HCT116 (cell line): ENCODE data around the gene OR2Y1. TPM values are rescaled to one million over a fixed set of nuclear protein-coding genes. Genes with fewer than 3 reads are reported as not detected.

ENCODE experiments used
- ATAC-seq: fragments of 200-7000 bp; cut with Tn5 transposase; 2 replicates; pipeline ENCODE4 v1.9.1; 2020; ENCODE audit warnings: mild to moderate bottlenecking, moderate library complexity
- BruUV-seq: library from RNA; stranded (reverse); fragments of 400-500 nt; replicated peaks from 2 replicates; lab custom pipeline; 2021; lab: Mats Ljungman, UMichigan
- CTCF ChIA-PET: fragments of 300-600 bp; sonication (Branson Sonifier 250); formaldehyde crosslinking; loops from one replicate; lab custom pipeline; 2021; ENCODE audit warnings: antibody characterized with exemption; lab: Charles Lee
- POLR2A ChIA-PET: fragments of 300-600, 350-600 bp; sonication (Branson Sonifier 250); formaldehyde crosslinking; loops from one replicate; lab custom pipeline; 2021; ENCODE audit warnings: antibody characterized with exemption; lab: Charles Lee
- RAD21 ChIA-PET, 2 experiments: fragments of 300-600 bp; sonication (Branson Sonifier 250); formaldehyde crosslinking; loops; one replicate each; lab custom pipeline; 2023; ENCODE audit warnings: low total read pairs in 2 of 2; ENCODE audit not compliant: uncharacterized antibody in 2 of 2, unreplicated experiment in 2 of 2, low non-redundant PET in 1 of 2; lab: Charles Lee
- DNase-seq: peaks from one replicate; pipeline ENCODE4 v3.0.0-alpha.2; 2010; ENCODE audit warnings: low read depth, low spot score
- H2AFZ ChIP-seq: fragments of 200-600 bp; shearing (Covaris generic), sonication (generic); 2 replicates; pipeline ENCODE4 v1.6.1; 2017; ENCODE audit warnings: low read depth, mixed run types, mixed read lengths, antibody characterized with exemption, low read length; ENCODE audit not compliant: poor library complexity, severe bottlenecking
- H3K27ac ChIP-seq: 2 replicates; pipeline ENCODE4 v1.5.1; 2012; ENCODE audit warnings: low read depth, low read length
- H3K27me3 ChIP-seq: fragments of 200-600 bp; sonication (generic); 2 replicates; pipeline ENCODE4 v1.6.1; 2016; ENCODE audit warnings: mixed run types, low read length, mixed read lengths; ENCODE audit not compliant: insufficient read depth
- H3K36me3 ChIP-seq, 2 experiments: fragments of 200-500 bp in 1 of 2; fragments of 200-600 bp in 1 of 2; sonication (Bioruptor generic) in 1 of 2; sonication (generic) in 1 of 2; 2 replicates each; pipeline versions ENCODE4 v1.5.1 to v1.6.1; 2014 to 2016; ENCODE audit warnings: low read length in 2 of 2, inconsistent platforms in 1 of 2, mixed read lengths in 1 of 2, mixed run types in 1 of 2; ENCODE audit not compliant: insufficient read depth in 2 of 2, control insufficient read depth in 1 of 2
- H3K4me1 ChIP-seq, 2 experiments: fragments of 200-600 bp in 1 of 2; sonication (generic) in 1 of 2; 2 replicates each; pipeline versions ENCODE4 v1.5.1 to v1.6.1; 2012 to 2017; ENCODE audit warnings: low read length in 2 of 2, inconsistent platforms in 1 of 2, mild to moderate bottlenecking in 1 of 2, mixed read lengths in 1 of 2, mixed run types in 1 of 2, moderate library complexity in 1 of 2; ENCODE audit not compliant: insufficient read depth in 2 of 2, control insufficient read depth in 1 of 2
- H3K4me2 ChIP-seq: fragments of 200-600 bp; sonication (generic); 2 replicates; pipeline ENCODE4 v1.6.1; 2017; ENCODE audit warnings: mixed run types, low read length, mixed read lengths
- H3K4me3 ChIP-seq, 2 experiments: fragments of 200-600 bp in 1 of 2; sonication (generic) in 1 of 2; replicated peaks in 1 of 2; 2 replicates each; pipeline ENCODE4 v1.5.1; 2011 to 2016; ENCODE audit warnings: low read length in 2 of 2, control low read depth in 1 of 2, low read depth in 1 of 2, mild to moderate bottlenecking in 1 of 2, mixed read lengths in 1 of 2, mixed run types in 1 of 2
- H3K79me2 ChIP-seq: fragments of 200-600 bp; sonication (generic); 2 replicates; pipeline ENCODE4 v1.6.1; 2017; ENCODE audit warnings: mild to moderate bottlenecking, mixed run types, low read length, moderate library complexity, mixed read lengths; ENCODE audit not compliant: insufficient read depth
- H3K9ac ChIP-seq: fragments of 200-600 bp; sonication (generic); 2 replicates; pipeline ENCODE4 v1.6.1; 2016; ENCODE audit warnings: low read length, mixed read lengths
- H3K9me2 ChIP-seq: fragments of 200-600 bp; sonication (generic), shearing (Covaris generic); 2 replicates; pipeline ENCODE4 v1.6.1; 2017; ENCODE audit warnings: mixed run types, mild to moderate bottlenecking, moderate library complexity; ENCODE audit not compliant: insufficient read depth
- H3K9me3 ChIP-seq, 2 experiments: fragments of 200-500 bp in 1 of 2; fragments of 200-600 bp in 1 of 2; sonication (Bioruptor generic) in 1 of 2; sonication (generic) in 1 of 2; 2 replicates each; pipeline ENCODE4 v1.6.1; 2014 to 2017; ENCODE audit warnings: low read length in 2 of 2, mixed read lengths in 2 of 2, inconsistent platforms in 1 of 2, low read depth in 1 of 2, mild to moderate bottlenecking in 1 of 2, mixed run types in 1 of 2, moderate library complexity in 1 of 2; ENCODE audit not compliant: control insufficient read depth in 1 of 2, insufficient read depth in 1 of 2
- H4K20me1 ChIP-seq: fragments of 200-600 bp; sonication (generic), shearing (Covaris generic); 2 replicates; pipeline ENCODE4 v1.6.1; 2017; ENCODE audit warnings: mixed run types, mild to moderate bottlenecking, moderate library complexity; ENCODE audit not compliant: insufficient read depth
- CBX3 ChIP-seq: IDR thresholded peaks from 2 replicates; pipeline ENCODE4 v1.6.1; 2012; ENCODE audit warnings: low read depth
- EZH2phosphoT487 ChIP-seq: fragments of 200-600 bp; IDR thresholded peaks from 2 replicates; pipeline ENCODE4 v1.6.1; 2018; ENCODE audit warnings: antibody characterized with exemption, borderline replicate concordance
- FOSL1 ChIP-seq: IDR thresholded peaks from 2 replicates; pipeline ENCODE4 v1.6.1; 2012; ENCODE audit warnings: low read depth
- JUND ChIP-seq: IDR thresholded peaks from 2 replicates; pipeline ENCODE4 v1.6.1; 2012
- MAX ChIP-seq: IDR thresholded peaks from 2 replicates; pipeline ENCODE4 v1.6.1; 2012
- REST ChIP-seq: IDR thresholded peaks from 2 replicates; pipeline ENCODE4 v1.6.1; 2012; ENCODE audit warnings: low read depth
- SRF ChIP-seq: IDR thresholded peaks from 2 replicates; pipeline ENCODE4 v1.6.1; 2012; ENCODE audit warnings: low read depth
- TCF7L2 ChIP-seq: IDR thresholded peaks from 2 replicates; pipeline ENCODE4 v1.7.0; 2011; ENCODE audit warnings: borderline replicate concordance, inconsistent platforms; ENCODE audit not compliant: insufficient read depth, insufficient read length; ENCODE audit errors: extremely low read depth
- YY1 ChIP-seq: IDR thresholded peaks from 2 replicates; pipeline ENCODE4 v1.6.1; 2011; ENCODE audit warnings: low read length, low read depth, moderate library complexity, mild to moderate bottlenecking; ENCODE audit not compliant: insufficient replicate concordance; ENCODE audit errors: extremely low read depth
- ZNF274 ChIP-seq: fragments of 200-500 bp; sonication (Bioruptor generic); IDR thresholded peaks from 2 replicates; pipeline ENCODE4 v1.6.1; 2014; ENCODE audit warnings: mild to moderate bottlenecking, low read depth, low read length, inconsistent platforms
- intact Hi-C: fragments of 100-400 bp; cut with micrococcal nuclease; formaldehyde crosslinking; loops from 2 replicates; pipeline ENCODE4 v1.10.0; 2022
- total RNA-seq: library from RNA; stranded (reverse); gene quantifications from one replicate; pipeline ENCODE4 v1.2.1, GENCODE V29; 2021; ENCODE audit not compliant: unreplicated experiment

Gene OR2Y1
- total RNA-seq, 1 experiment from 2014 or later = not detected

- H3K4me1 ChIP-seq = no peaks in the 10 kb centered on the region
- H3K9me3 ChIP-seq = no peaks in the 10 kb centered on the region
- H3K79me2 ChIP-seq = no peaks in the 10 kb centered on the region
- no peak for DNase-seq
- no peaks in the 10 kb centered on the region for H3K36me3 ChIP-seq
- no peak overlapping the region for H3K4me2 ChIP-seq
- no TSS peak for BruUV-seq
- ChIA-PET RAD21 (no interaction called here), CTCF (no interaction called here), POLR2A (no interaction called here)
- no peaks in the 10 kb centered on the region for H3K27me3 ChIP-seq
- no peak overlapping the region for H2AFZ ChIP-seq
- H3K4me3 ChIP-seq = no peak overlapping the region
- no peaks in the 10 kb centered on the region for H3K9me2 ChIP-seq
- intact Hi-C loops = no loop called here
- no peaks in the 10 kb centered on the region for H4K20me1 ChIP-seq
- H3K27ac ChIP-seq = no peak overlapping the region
- no peak overlapping the region for H3K9ac ChIP-seq
- TF ChIP-seq YY1 = no peak
- TF ChIP-seq TCF7L2 = no peak
- TF ChIP-seq FOSL1 = no peak
- TF ChIP-seq JUND = no peak
- TF ChIP-seq ZNF274 = no peak
- no peak for TF ChIP-seq SRF
- no peak for TF ChIP-seq CBX3
- no peak for TF ChIP-seq EZH2phosphoT487
- no peak for TF ChIP-seq REST
- no peak for TF ChIP-seq MAX
- ATAC-seq = no peak
These were observed 37.6 kb upstream of the OR2Y1 start for GRCh38 chr5:180777475-180777874.
